ENCODE data around the gene KAZALD1.

Gene KAZALD1

GRCh38 chr10:101047961-101048892, 13.6 kb upstream of the KAZALD1 start:
- DNase-seq (ENCODE audit: low read depth in 2 of 2), result no peak

- peak; percentile 69 to 76 for DNase-seq (ENCODE audit: low read depth in 2 of 2)
Observed at GRCh38 chr10:101050208-101051069, 11.3 kb upstream of the KAZALD1 start.

GRCh38 chr10:101052285-101052684, 9.5 kb upstream of the KAZALD1 start:
- no peak for DNase-seq (ENCODE audit: low read depth in 2 of 2)

DNA sequence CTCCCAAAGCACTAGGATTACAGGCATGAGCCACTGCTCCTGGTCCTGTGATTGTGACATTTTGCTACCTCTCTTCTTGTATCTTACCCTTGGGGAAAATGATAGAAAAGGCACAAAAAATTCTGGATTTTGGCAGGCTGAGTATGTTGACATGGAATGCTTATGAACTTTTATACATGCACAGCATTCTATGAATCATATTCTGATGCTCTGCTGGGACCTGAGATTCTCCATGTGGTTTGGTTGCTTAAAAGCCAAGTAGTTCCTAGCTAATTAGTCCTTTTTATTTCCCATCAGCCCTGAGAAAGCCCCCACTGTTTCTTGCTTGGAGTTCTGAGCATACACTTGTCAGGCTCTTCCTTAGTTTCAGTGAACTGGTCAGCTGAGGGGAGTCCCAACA, 8.3 kb upstream of the KAZALD1 start:
- no peak for DNase-seq (ENCODE audit: low read depth in 2 of 2)

GRCh38 chr10:101054351-101054750, 7.4 kb upstream of the KAZALD1 start:
- DNase-seq (ENCODE audit: low read depth in 2 of 2), result no peak

GRCh38 chr10:101054876-101055275, 6.9 kb upstream of the KAZALD1 start:
- no peak for DNase-seq (ENCODE audit: low read depth in 2 of 2)

- DNase-seq (ENCODE audit: low read depth in 2 of 2), result no peak
Observed at GRCh38 chr10:101055411-101055810, 6.4 kb upstream of the KAZALD1 start.

DNA sequence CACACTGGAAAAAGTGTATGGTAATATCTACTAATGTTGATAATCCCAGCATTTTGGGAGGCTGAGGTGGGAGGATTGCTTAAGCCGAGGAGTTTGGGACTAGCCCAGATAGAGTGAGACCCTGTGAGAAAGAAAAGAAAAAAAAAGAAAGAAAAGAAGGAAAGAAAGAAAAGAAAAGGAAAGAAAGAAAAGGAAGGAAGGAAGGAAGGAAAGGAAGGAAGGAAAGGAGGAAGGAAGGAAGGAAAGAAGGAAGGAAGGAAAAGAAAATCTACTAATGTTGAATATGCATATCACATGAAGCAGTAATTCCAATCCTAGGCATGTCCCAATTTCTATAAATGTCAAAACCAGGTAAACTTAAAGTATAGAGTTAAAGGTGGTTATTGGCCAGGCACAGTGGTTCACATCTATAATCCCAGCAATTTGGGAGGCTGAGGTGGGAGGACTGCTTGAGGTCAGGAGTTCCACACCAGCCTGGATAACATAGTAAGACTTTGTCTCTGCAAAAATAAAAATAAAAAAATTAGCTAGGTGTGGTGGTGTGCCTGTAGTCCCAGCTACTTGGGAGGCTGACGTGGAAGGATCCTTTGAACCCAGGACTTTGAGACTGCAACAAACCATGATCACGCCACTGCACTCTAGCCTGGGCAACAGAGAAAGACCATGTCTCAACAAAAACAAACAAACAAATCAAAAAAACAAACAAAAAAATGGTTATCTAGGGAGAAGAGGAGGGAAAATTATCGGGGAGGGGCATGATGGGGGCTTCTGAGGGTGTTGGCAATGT, 5.2 kb upstream of the KAZALD1 start:
- DNase-seq (ENCODE audit: low read depth in 2 of 2), result no peak

DNA sequence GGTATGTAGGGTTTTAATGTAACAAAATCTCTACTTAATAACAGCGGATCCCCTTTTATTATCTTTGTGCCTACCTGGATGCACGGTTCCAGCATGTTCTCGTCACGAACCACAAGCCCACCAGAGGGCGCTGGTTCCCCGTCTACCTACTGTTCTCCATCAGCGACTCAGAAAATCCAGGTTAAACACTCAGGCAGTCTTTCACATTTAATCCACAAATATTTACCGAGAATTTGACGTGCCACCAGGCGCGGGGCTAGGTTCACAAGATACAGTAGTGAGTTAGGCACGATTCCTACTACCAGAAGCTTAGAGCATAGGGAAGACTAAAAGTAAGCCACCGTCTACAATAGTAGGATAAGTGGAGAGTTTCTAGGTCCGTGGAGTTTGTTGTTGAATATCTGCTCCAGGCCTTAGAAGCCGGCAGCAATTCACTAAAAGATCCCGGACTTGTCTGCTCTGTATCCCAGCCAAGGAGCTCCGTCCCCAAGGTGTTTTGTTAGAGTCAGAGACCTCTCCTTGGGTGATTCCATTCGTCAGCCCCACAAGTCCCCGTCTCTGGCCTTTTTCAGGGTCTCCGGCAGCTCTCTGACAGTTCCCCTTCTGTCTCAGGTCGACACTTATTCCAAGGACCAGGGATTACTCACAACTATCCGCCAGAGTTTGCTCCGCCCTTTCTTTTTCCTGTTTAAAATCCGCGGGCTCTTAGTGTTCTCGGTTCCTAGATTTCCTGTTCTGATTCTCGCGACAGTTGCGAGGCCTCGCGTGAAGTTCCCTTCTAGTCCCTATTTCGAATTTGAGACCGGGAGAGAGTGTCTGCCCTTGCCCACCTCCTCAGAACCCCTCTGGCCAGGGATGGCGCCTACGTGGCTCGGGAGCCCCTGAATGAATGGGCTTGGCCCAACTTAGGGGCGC, 1.5 kb upstream of the KAZALD1 start:
- peak; percentile 83 to 89 for DNase-seq (ENCODE audit: low read depth in 2 of 2)

- DNase-seq (ENCODE audit: low read depth in 2 of 2), result peak; percentile 89 to 94
Observed at GRCh38 chr10:101060951-101061623, 702 bp upstream of the KAZALD1 start.

DNA sequence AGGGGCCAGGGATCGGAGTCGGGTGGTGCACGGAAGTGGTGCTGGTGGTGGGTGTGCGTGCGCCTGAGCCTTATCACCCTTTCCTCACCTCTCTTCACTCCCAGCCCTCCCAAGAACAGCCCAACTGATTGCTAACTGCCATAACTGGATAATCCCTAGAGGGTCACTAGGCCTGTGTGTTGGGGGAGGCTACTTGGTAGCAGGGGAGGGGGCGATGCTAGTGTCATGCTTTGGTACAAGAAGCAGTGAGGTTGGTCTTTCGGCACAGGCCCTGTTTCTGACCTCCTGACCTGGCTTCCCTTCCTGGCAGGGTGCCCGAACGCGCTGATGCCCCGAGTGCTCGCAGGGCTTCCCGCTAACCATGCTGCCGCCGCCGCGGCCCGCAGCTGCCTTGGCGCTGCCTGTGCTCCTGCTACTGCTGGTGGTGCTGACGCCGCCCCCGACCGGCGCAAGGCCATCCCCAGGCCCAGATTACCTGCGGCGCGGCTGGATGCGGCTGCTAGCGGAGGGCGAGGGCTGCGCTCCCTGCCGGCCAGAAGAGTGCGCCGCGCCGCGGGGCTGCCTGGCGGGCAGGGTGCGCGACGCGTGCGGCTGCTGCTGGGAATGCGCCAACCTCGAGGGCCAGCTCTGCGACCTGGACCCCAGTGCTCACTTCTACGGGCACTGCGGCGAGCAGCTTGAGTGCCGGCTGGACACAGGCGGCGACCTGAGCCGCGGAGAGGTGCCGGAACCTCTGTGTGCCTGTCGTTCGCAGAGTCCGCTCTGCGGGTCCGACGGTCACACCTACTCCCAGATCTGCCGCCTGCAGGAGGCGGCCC, 652 bp downstream of the KAZALD1 start:
- peak in 1 of 2 donors; percentile 56 for DNase-seq (ENCODE audit: low read depth in 2 of 2)

GRCh38 chr10:101063050-101063525, 1.3 kb downstream of the KAZALD1 start:
- DNase-seq (ENCODE audit: low read depth in 2 of 2), result no peak

GRCh38 chr10:101063548-101064414, 2.0 kb downstream of the KAZALD1 start:
- no peak for DNase-seq (ENCODE audit: low read depth in 2 of 2)

GRCh38 chr10:101064415-101065030, 2.7 kb downstream of the KAZALD1 start:
- no peak for DNase-seq (ENCODE audit: low read depth in 2 of 2)

DNA sequence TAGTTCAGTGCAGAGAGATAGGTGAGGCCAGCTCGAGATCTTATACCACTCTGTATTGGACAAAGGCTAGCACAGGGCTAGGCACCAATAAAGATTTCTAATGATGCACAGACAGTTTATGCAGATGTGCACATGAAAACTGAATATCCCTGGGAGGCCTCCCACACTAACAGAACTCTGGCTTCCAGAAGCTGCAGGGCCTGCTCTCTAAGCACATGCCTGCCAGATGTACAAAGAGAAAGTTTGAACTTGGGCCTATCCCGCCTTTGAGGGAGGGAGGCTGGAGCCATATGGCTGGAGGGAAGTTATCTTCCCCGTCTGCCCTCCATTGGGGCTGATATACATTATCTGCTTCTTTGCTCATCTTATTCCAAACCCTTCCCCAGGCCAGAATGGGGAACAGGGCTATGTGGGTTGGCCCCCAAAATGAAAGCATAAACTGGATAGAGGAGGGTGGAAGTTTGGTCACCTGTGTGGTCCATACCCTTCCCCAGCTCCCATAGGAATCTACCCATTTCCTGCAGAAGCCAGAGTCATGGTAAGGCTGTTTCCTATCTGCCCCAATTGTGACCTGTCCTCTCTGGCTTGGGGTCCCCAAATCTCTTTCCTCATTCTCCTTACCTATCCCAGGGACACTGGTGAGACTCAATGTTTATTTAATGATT, 3.8 kb downstream of the KAZALD1 start:
- DNase-seq (ENCODE audit: low read depth in 2 of 2), result no peak

GRCh38 chr10:101066146-101066895, 4.5 kb downstream of the KAZALD1 start:
- DNase-seq (ENCODE audit: low read depth in 2 of 2), result peak in 1 of 2 donors; percentile 34

Measured in stimulated activated CD8-positive, alpha-beta memory T cell treated with anti-CD3 and anti-CD28 coated beads, Interleukin-2, amount 100 ng/mL, for 48 hours (primary cell).